Suprapubic skin (tissue), 3 donors: ENCODE measurements around the gene CTNNA2.

Experiments used
- CTCF ChIP-seq, 2 donors: fragments of 200-600 bp in 1 of 2; fragments of 450-650 bp in 1 of 2; sonication (generic) in 1 of 2; IDR thresholded peaks; one replicate each; pipeline ENCODE4 v1.5.1; 2016 to 2019; ENCODE audit warnings: antibody characterized with exemption in 2 of 2, mild to moderate bottlenecking in 1 of 2, moderate library complexity in 1 of 2
- POLR2AphosphoS5 ChIP-seq, 3 donors: sonication (generic); formaldehyde crosslinking; IDR thresholded peaks; one replicate each; pipeline ENCODE4 v1.6.1; 2017; ENCODE audit warnings: antibody characterized with exemption in 3 of 3

- no peak for TF ChIP-seq CTCF (IDR thresholded peaks at IDR 0.05)
- no peak for TF ChIP-seq POLR2AphosphoS5 (IDR thresholded peaks at IDR 0.05)
Measured at GRCh38 chr2:79721966-79722365, 209.1 kb downstream of the CTNNA2 start.
